B cell (primary cell): ENCODE measurements around the gene TTLL8. TPM values are rescaled to one million over a fixed set of nuclear protein-coding genes. Genes with fewer than 3 reads are reported as not detected.

ENCODE experiments used
- ATAC-seq: fragments of 200-7000 bp; cut with Tn5 transposase; one replicate; pipeline ENCODE4 v1.10.0; 2021; ENCODE audit warnings: low read depth, mild to moderate bottlenecking, moderate number of reproducible peaks, moderate library complexity
- CTCF ChIA-PET: fragments of 350-600 bp; sonication (Branson Sonifier 250); formaldehyde crosslinking; loops from one replicate; lab custom pipeline; 2021; ENCODE audit warnings: antibody characterized with exemption, inconsistent platforms; lab: Charles Lee
- POLR2A ChIA-PET: fragments of 350-600 bp; sonication (Branson Sonifier 250); formaldehyde crosslinking; loops from one replicate; lab custom pipeline; 2021; ENCODE audit warnings: antibody characterized with exemption; lab: Charles Lee
- DNase-seq: peaks from one replicate; pipeline ENCODE4 v3.0.0; 2013
- H2AFZ ChIP-seq: 2 replicates; pipeline ENCODE4 v1.6.1; 2012; ENCODE audit warnings: mild to moderate bottlenecking, low read depth, low read length; ENCODE audit not compliant: insufficient read depth, poor library complexity, severe bottlenecking
- H3K27ac ChIP-seq, 2 donors: 1 replicate in 1 of 2; 2 replicates in 1 of 2; pipeline ENCODE4 v1.5.1; 2012 to 2013; ENCODE audit warnings: low read length in 2 of 2, mild to moderate bottlenecking in 2 of 2, moderate library complexity in 1 of 2
- H3K27me3 ChIP-seq, 4 experiments: fragments of 200-600 bp in 1 of 4; sonication (generic) in 1 of 4; replicated peaks in 1 of 4; 1 replicate in 2 of 4; 2 replicates in 2 of 4; pipeline versions ENCODE4 v1.6.1 to v1.7.0; 2013 to 2016; ENCODE audit warnings: low read length in 3 of 4, mild to moderate bottlenecking in 2 of 4, mixed read lengths in 1 of 4, moderate library complexity in 1 of 4; ENCODE audit not compliant: insufficient read depth in 4 of 4, control insufficient read depth in 3 of 4; ENCODE audit errors: control extremely low read depth in 1 of 4
- H3K36me3 ChIP-seq, 2 experiments: replicated peaks in 1 of 2; 1 replicate in 1 of 2; 2 replicates in 1 of 2; pipeline versions ENCODE4 v1.6.1 to v1.7.1; 2013; ENCODE audit warnings: low read length in 1 of 2; ENCODE audit not compliant: insufficient read depth in 2 of 2, control insufficient read depth in 1 of 2; ENCODE audit errors: control extremely low read depth in 1 of 2, extremely low read depth in 1 of 2
- H3K4me1 ChIP-seq, 2 donors: fragments of 200-600 bp in 1 of 2; sonication (generic) in 1 of 2; 1 replicate in 1 of 2; 2 replicates in 1 of 2; pipeline versions ENCODE4 v1.5.1 to v1.6.1; 2013 to 2017; ENCODE audit warnings: low read length in 2 of 2; ENCODE audit not compliant: control insufficient read depth in 2 of 2, insufficient read depth in 2 of 2
- H3K4me2 ChIP-seq: replicated peaks from 2 replicates; pipeline ENCODE3; 2012; ENCODE audit warnings: mild to moderate bottlenecking, low read depth, low read length; ENCODE audit not compliant: poor library complexity, severe bottlenecking
- H3K4me3 ChIP-seq, 5 experiments: fragments of 200-600 bp in 1 of 5; sonication (generic) in 1 of 5; 1 replicate in 3 of 5; 2 replicates in 2 of 5; pipeline versions ENCODE4 v1.5.1 to v1.7.0; 2011 to 2016; ENCODE audit warnings: low read length in 4 of 5, mild to moderate bottlenecking in 4 of 5, low read depth in 2 of 5, control low read depth in 1 of 5, moderate library complexity in 1 of 5; ENCODE audit not compliant: insufficient read depth in 1 of 5; ENCODE audit errors: control extremely low read depth in 1 of 5, extremely low read depth in 1 of 5
- H3K79me2 ChIP-seq: fragments of 200-600 bp; sonication (generic); one replicate; pipeline ENCODE4 v1.6.0; 2016; ENCODE audit warnings: low read length; ENCODE audit not compliant: control insufficient read depth, insufficient read depth
- H3K9ac ChIP-seq: fragments of 200-600 bp; sonication (generic); 2 replicates; pipeline ENCODE4 v1.6.1; 2017; ENCODE audit warnings: mild to moderate bottlenecking, low read length, moderate library complexity
- H3K9me3 ChIP-seq, 3 donors: one replicate each; pipeline versions ENCODE4 v1.6.1 to v1.7.1; 2013; ENCODE audit warnings: low read length in 2 of 3; ENCODE audit not compliant: control insufficient read depth in 2 of 3, insufficient read depth in 1 of 3; ENCODE audit errors: control extremely low read depth in 1 of 3
- H4K20me1 ChIP-seq: 2 replicates; pipeline ENCODE4 v1.6.0; 2012; ENCODE audit warnings: mild to moderate bottlenecking, low read length; ENCODE audit not compliant: insufficient read depth, control insufficient read depth, poor library complexity, severe bottlenecking
- H3K27ac Mint-ChIP-seq: one replicate; pipeline ENCODE4 v1.8.0; 2021; ENCODE audit warnings: mixed read lengths
- H3K27me3 Mint-ChIP-seq: one replicate; pipeline ENCODE4 v1.8.0; 2021; ENCODE audit warnings: mixed read lengths
- H3K4me1 Mint-ChIP-seq: one replicate; pipeline ENCODE4 v1.8.0; 2021; ENCODE audit warnings: mixed read lengths
- H3K4me3 Mint-ChIP-seq: one replicate; pipeline ENCODE4 v1.8.0; 2021; ENCODE audit warnings: mixed read lengths
- H3K9me3 Mint-ChIP-seq: one replicate; pipeline ENCODE4 v1.8.0; 2022; ENCODE audit warnings: mixed read lengths; ENCODE audit not compliant: insufficient read depth
- CTCF ChIP-seq: fragments of 200-600 bp; IDR thresholded peaks from one replicate; pipeline ENCODE4 v1.8.0; 2022; ENCODE audit warnings: antibody characterized with exemption, mild to moderate bottlenecking
- EZH2 ChIP-seq: IDR thresholded peaks from 2 replicates; pipeline ENCODE4 v1.6.1; 2012; ENCODE audit warnings: borderline replicate concordance, low read depth, mild to moderate bottlenecking, moderate library complexity, low read length; ENCODE audit not compliant: insufficient read depth, poor library complexity, severe bottlenecking
- WGBS: methylation state at CpG from one replicate; pipeline ENCODE4 v1.1.5; 2013; ENCODE audit warnings: missing lambda C conversion rate; ENCODE audit not compliant: insufficient coverage; 5-methylcytosine and 5-hydroxymethylcytosine counted together
- intact Hi-C: fragments of 100-400 bp; cut with micrococcal nuclease; formaldehyde crosslinking; loops from one replicate; pipeline ENCODE4 v1.10.0; 2022
- polyA plus RNA-seq: library from polyadenylated mRNA; depleted of rRNA; stranded (reverse); fragments of >200 nt; gene quantifications from 2 replicates; pipeline ENCODE4 v1.2.3, GENCODE V29; 2012
- total RNA-seq, 2 donors: library from RNA; stranded (reverse); fragments of 120-200 nt in 1 of 2; gene quantifications; 1 replicate in 1 of 2; 2 replicates in 1 of 2; pipeline versions ENCODE4 v1.2.3 to v1.2.4, GENCODE V29; 2013 to 2022

TTLL8 gene
- total and polyA plus RNA-seq, 2 donors (not counting 1 experiment from before 2014, with no cell fraction given) = not detected

DNA sequence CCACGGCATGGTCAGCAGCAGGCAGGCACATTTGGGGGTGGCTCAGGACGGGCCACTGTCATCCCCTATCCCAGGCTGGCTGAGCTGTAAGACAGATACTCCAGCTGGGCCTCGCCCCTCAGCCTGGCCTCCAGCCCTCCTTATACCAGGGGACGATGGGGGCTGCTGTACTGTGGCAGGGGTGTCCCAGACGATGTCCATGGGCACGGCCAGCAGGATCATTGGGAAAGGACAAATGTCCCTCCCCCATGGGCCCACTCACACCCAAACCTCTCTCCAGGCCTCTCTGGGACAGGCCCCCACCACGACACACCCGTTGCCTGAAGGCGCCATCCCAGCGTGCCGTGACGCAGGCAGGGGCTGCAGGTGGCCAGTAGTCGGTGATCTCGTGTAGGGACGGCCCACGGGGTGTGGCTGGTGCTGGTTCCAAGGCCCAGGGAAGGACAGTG lies 44.0 kb downstream of the TTLL8 start:
- TF ChIP-seq CTCF (no peak), EZH2 (no peak)
- peak; percentile 34 for DNase-seq
- Mint-ChIP-seq H3K27ac (no peak overlapping the region), H3K4me3 (peak overlapping the region; percentile 57), H3K9me3 (no peaks in the 10 kb centered on the region), H3K4me1 (peaks cover 58% of the 10 kb centered on the region), H3K27me3 (peaks cover 2% of the 10 kb centered on the region)
- Histone ChIP-seq H3K79me2 (no peaks in the 10 kb centered on the region), H3K9me3 (peaks cover 0 to 6% (median 0%) of the 10 kb centered on the region in 3 donors), H3K4me2 (peak overlapping the region; percentile 84), H3K36me3 (no peaks in the 10 kb centered on the region), H3K27ac (no peak overlapping the region), H2AFZ (no peak overlapping the region), H3K27me3 (peaks cover 0 to 36% (median 13%) of the 10 kb centered on the region in 4 experiments), H3K4me1 (peaks cover 62 to 67% of the 10 kb centered on the region in 2 donors), H4K20me1 (no peaks in the 10 kb centered on the region), H3K9ac (no peak overlapping the region), H3K4me3 (no peak overlapping the region)
- CTCF ChIA-PET = interaction anchor here (0.7 to 1.2 kb wide), 3 partner anchors 13 to 18 kb away, joined by 3 to 5 read pairs (median 4); no protein-coding TSS in a partner anchor
- POLR2A ChIA-PET = interaction anchor here (1.0 kb wide), 1 partner anchor 13 kb away, joined by 3 read pairs; no protein-coding TSS in a partner anchor
- no peak for ATAC-seq
- 68% methylated on average over 16 of the region's 16 CpGs for WGBS
- intact Hi-C loops = no loop called here
